ENCODE results near the gene MCM8.

Gene MCM8

DNA sequence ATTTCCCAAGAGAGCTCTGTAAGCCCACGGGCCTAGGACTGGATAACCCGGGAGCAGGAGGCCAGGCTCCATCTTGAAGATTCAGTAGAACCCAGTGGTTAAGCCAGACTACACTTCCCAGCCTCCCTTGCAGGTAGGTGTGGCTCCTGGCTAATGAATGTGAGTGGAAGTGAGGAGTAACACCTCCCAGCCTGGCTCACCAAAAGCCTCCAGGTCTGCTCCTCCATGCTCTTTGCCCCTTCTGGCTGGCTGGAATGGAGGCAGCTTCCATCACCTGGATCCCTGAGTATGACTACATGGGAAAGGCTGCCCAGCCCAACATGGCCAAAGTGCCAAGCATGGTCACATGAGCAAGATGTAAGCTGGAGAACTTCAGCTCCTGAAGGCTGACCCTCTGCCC, 93.7 kb downstream of the MCM8 start:
- DNase-seq (ENCODE audit: low read depth) = no peak

DNA sequence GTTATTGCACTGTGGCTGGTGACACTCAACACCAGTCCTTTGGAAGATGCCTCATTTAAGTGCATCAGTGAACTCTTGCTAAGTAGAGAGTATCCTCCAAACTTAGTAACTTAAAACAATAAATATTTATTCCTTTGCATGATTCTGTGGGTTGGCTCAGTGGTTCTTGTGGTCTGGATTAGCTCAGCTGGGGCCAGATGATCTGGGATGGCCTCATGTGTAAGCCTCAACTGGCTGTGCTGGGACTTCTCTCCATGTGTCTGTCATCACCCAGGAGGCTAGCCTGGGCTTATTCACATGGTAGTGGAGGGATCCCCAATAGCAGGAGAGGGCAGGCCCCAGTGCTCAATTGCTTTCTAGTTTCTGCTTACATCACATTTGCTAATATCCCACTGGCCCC, 95.1 kb downstream of the MCM8 start:
- no peak for DNase-seq (ENCODE audit: low read depth)

DNA sequence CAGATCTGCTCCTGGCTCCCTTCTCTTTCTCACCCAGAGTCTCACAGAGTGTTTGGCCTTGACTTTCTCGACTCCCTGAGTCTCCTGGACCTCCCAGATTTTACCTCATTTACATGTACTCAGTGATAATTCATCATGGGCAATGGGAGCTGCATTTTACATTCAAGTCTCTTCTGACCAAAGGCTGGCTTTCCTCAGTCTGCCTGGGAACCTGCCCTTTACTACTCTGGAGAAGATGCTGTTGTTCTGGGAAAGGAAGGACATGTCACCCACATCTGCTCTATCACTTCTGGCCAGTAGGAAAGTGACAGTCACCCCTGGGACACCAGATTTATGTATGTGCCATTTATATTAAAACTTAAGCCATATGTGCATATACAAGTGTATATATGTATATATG, 96.0 kb downstream of the MCM8 start:
- DNase-seq (ENCODE audit: low read depth) = no peak

DNA sequence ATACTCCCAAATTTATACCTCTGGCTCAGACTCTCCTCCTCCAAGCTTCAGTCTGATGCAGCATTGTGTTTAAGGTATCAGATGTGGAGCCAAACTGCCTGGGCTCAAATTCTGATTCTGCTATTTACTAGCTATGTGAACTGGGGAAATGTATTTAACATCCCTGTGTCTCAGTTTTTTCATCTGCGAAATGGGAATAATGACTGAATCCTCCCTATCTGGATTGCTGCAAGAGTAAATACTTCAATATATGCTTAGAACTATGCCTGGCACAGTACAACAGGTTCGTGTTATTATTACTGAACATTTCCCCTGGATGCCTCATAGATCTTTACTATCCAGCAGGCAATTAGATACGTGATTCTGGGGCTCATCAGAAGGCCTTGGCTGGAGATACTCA, 97.9 kb downstream of the MCM8 start:
- no peak for DNase-seq (ENCODE audit: low read depth)
